ENCODE measurements around the gene MBD4.

- TF ChIP-seq CTCF (IDR thresholded peaks at IDR 0.05) (no peak), EZH2 (IDR thresholded peaks at IDR 0.05; ENCODE audit: borderline replicate concordance, insufficient read depth, low read depth, low read length, poor library complexity, severe bottlenecking) (no peak)
Measured at GRCh38 chr3:129446926-129447325, 7.2 kb upstream of the MBD4 start.
